Large intestine (tissue), 3 donors: ENCODE results near the gene KIAA0513. TPM values are rescaled to one million over a fixed set of nuclear protein-coding genes. Genes with fewer than 3 reads are reported as not detected.

ENCODE experiments used
- DNase-seq, 2 donors: peaks; one replicate each; pipeline versions ENCODE4 v3.0.0 to v3.0.0-alpha.2; 2013
- H3K27ac ChIP-seq: one replicate; pipeline ENCODE4 v1.5.1; 2013; ENCODE audit warnings: low read length
- H3K27me3 ChIP-seq: 2 replicates; pipeline ENCODE4 v1.6.1; 2013; ENCODE audit warnings: low read length; ENCODE audit not compliant: control insufficient read depth, insufficient read depth
- H3K36me3 ChIP-seq: 2 replicates; pipeline ENCODE4 v1.6.1; 2013; ENCODE audit warnings: low read length; ENCODE audit not compliant: control insufficient read depth, insufficient read depth
- H3K4me1 ChIP-seq: one replicate; pipeline ENCODE4 v1.6.1; 2013; ENCODE audit warnings: low read length; ENCODE audit not compliant: control insufficient read depth, insufficient read depth
- H3K4me3 ChIP-seq: one replicate; pipeline ENCODE4 v1.5.1; 2013; ENCODE audit warnings: low read length
- H3K9me3 ChIP-seq: one replicate; pipeline ENCODE4 v1.6.1; 2013; ENCODE audit warnings: mild to moderate bottlenecking, low read depth, low read length, moderate library complexity; ENCODE audit not compliant: control insufficient read depth
- WGBS: methylation state at CpG from one replicate; pipeline ENCODE4 v1.1.5; 2013; ENCODE audit warnings: low lambda C conversion rate; ENCODE audit not compliant: insufficient coverage; 5-methylcytosine and 5-hydroxymethylcytosine counted together
- polyA plus RNA-seq: library from polyadenylated mRNA; unstranded; fragments of 120-200 nt; gene quantifications from one replicate; pipeline ENCODE4 v1.2.1, GENCODE V29; 2013

KIAA0513 gene
- polyA plus RNA-seq, 1 donor: 4.7 TPM

GRCh38 chr16:85133290-85133599 is 105.7 kb downstream of the KIAA0513 start:
- Histone ChIP-seq H3K4me1 (peaks cover 25% of the 10 kb centered on the region), H3K36me3 (no peaks in the 10 kb centered on the region), H3K27ac (no peak overlapping the region), H3K4me3 (no peak overlapping the region), H3K27me3 (no peaks in the 10 kb centered on the region), H3K9me3 (no peaks in the 10 kb centered on the region)
- DNase-seq: no peak
- no CpG with 5 or more reads among the region's 1 CpG for WGBS

GRCh38 chr16:85134076-85134788 is 106.6 kb downstream of the KIAA0513 start:
- Histone ChIP-seq H3K36me3 (no peaks in the 10 kb centered on the region), H3K27me3 (no peaks in the 10 kb centered on the region), H3K9me3 (no peaks in the 10 kb centered on the region), H3K27ac (no peak overlapping the region), H3K4me3 (no peak overlapping the region), H3K4me1 (peaks cover 28% of the 10 kb centered on the region)
- no peak for DNase-seq
- no CpG with 5 or more reads among the region's 19 CpGs for WGBS

- H3K27ac ChIP-seq: no peak overlapping the region
Measured at GRCh38 chr16:85134789-85135142, 107.2 kb downstream of the KIAA0513 start.

GRCh38 chr16:85136213-85136701 is 108.7 kb downstream of the KIAA0513 start:
- Histone ChIP-seq H3K4me3 (no peak overlapping the region), H3K4me1 (peaks cover 37% of the 10 kb centered on the region), H3K9me3 (no peaks in the 10 kb centered on the region), H3K27me3 (no peaks in the 10 kb centered on the region), H3K36me3 (no peaks in the 10 kb centered on the region), H3K27ac (no peak overlapping the region)
- WGBS: no CpG with 5 or more reads among the region's 12 CpGs
- DNase-seq: no peak

More at GRCh38 chr16:85134789-85135142, 107.2 kb downstream of the KIAA0513 start:
- WGBS: no CpG with 5 or more reads among the region's 14 CpGs
- H3K27me3 ChIP-seq: no peaks in the 10 kb centered on the region
- H3K4me3 ChIP-seq: no peak overlapping the region
- no peaks in the 10 kb centered on the region for H3K9me3 ChIP-seq
- peaks cover 32% of the 10 kb centered on the region for H3K4me1 ChIP-seq
- H3K36me3 ChIP-seq: no peaks in the 10 kb centered on the region
- DNase-seq: no peak

GRCh38 chr16:85136702-85137322 is 109.2 kb downstream of the KIAA0513 start:
- no peaks in the 10 kb centered on the region for H3K36me3 ChIP-seq
- no peak for DNase-seq
- WGBS: no CpG with 5 or more reads among the region's 17 CpGs
- peak overlapping the region; percentile 31 for H3K27ac ChIP-seq
- peak overlapping the region; percentile 37 for H3K4me3 ChIP-seq
- H3K9me3 ChIP-seq: no peaks in the 10 kb centered on the region
- no peaks in the 10 kb centered on the region for H3K27me3 ChIP-seq
- peaks cover 37% of the 10 kb centered on the region for H3K4me1 ChIP-seq

GRCh38 chr16:85137323-85138072 is 109.9 kb downstream of the KIAA0513 start:
- H3K9me3 ChIP-seq: no peaks in the 10 kb centered on the region
- H3K27me3 ChIP-seq: no peaks in the 10 kb centered on the region
- peaks cover 37% of the 10 kb centered on the region for H3K4me1 ChIP-seq
- peak; percentile 83 to 84 for DNase-seq
- H3K36me3 ChIP-seq: no peaks in the 10 kb centered on the region
- H3K27ac ChIP-seq: peak overlapping the region; percentile 40
- WGBS: 43% methylated on average over 2 of the region's 29 CpGs
- H3K4me3 ChIP-seq: peak overlapping the region; percentile 37

GRCh38 chr16:85138073-85138824 is 110.7 kb downstream of the KIAA0513 start:
- DNase-seq: no peak
- no peaks in the 10 kb centered on the region for H3K27me3 ChIP-seq
- peak overlapping the region; percentile 40 for H3K27ac ChIP-seq
- no peaks in the 10 kb centered on the region for H3K9me3 ChIP-seq
- WGBS: 100% methylated on average over 1 of the region's 12 CpGs
- H3K36me3 ChIP-seq: no peaks in the 10 kb centered on the region
- peaks cover 37% of the 10 kb centered on the region for H3K4me1 ChIP-seq
- no peak overlapping the region for H3K4me3 ChIP-seq

GRCh38 chr16:85138825-85139627 is 111.4 kb downstream of the KIAA0513 start:
- WGBS: no CpG with 5 or more reads among the region's 16 CpGs
- Histone ChIP-seq H3K4me1 (peaks cover 37% of the 10 kb centered on the region), H3K27ac (no peak overlapping the region), H3K27me3 (no peaks in the 10 kb centered on the region), H3K4me3 (no peak overlapping the region), H3K9me3 (no peaks in the 10 kb centered on the region), H3K36me3 (no peaks in the 10 kb centered on the region)
- no peak for DNase-seq

GRCh38 chr16:85139881-85140339 is 112.3 kb downstream of the KIAA0513 start:
- H3K4me1 ChIP-seq: peaks cover 37% of the 10 kb centered on the region
- no peaks in the 10 kb centered on the region for H3K27me3 ChIP-seq
- 83% methylated on average over 2 of the region's 9 CpGs for WGBS
- H3K36me3 ChIP-seq: no peaks in the 10 kb centered on the region
- peak; percentile 72 to 83 for DNase-seq
- H3K4me3 ChIP-seq: no peak overlapping the region
- peaks cover 4% of the 10 kb centered on the region for H3K9me3 ChIP-seq
- H3K27ac ChIP-seq: peak overlapping the region; percentile 34
